GM19372 (cell line): ENCODE data around the gene DUSP16.
"Not testable (repeated sequence)": the region's sequence is repeated elsewhere in the genome, so short reads cannot be mapped to it uniquely, and the experiment has no call there.

Experiments used
- ATAC-seq: cut with Tn5 transposase; IDR thresholded peaks from one replicate; pipeline ENCODE4 v1.9.1; 2021; ENCODE audit warnings: mild to moderate bottlenecking, low read depth, moderate library complexity; ENCODE audit not compliant: unreplicated experiment

The DUSP16 gene

GRCh38 chr12:12502130-12502814, 60.4 kb downstream of the DUSP16 start:
- ATAC-seq: not testable (repeated sequence)

- ATAC-seq: no peak
These were observed 61.5 kb downstream of the DUSP16 start for GRCh38 chr12:12501121-12501520.

- ATAC-seq: no peak
These were observed 62.6 kb downstream of the DUSP16 start for GRCh38 chr12:12499909-12500604.

GRCh38 chr12:12498210-12498609, 64.5 kb downstream of the DUSP16 start:
- no peak for ATAC-seq

- ATAC-seq: no peak
These were observed 67.1 kb downstream of the DUSP16 start for GRCh38 chr12:12495536-12495935.

- ATAC-seq: no peak
These were observed 70.1 kb downstream of the DUSP16 start for GRCh38 chr12:12492547-12492946.

GRCh38 chr12:12491606-12492005, 71.1 kb downstream of the DUSP16 start:
- no peak for ATAC-seq

GRCh38 chr12:12488823-12489550, 73.7 kb downstream of the DUSP16 start:
- ATAC-seq: no peak

- no peak for ATAC-seq
These were observed 74.4 kb downstream of the DUSP16 start for GRCh38 chr12:12488296-12488695.

GRCh38 chr12:12487490-12487889, 75.2 kb downstream of the DUSP16 start:
- ATAC-seq: no peak

GRCh38 chr12:12486661-12487240, 75.9 kb downstream of the DUSP16 start:
- ATAC-seq: peak; percentile 87

- no peak for ATAC-seq
These were observed 79.2 kb downstream of the DUSP16 start for GRCh38 chr12:12483438-12483837.

- ATAC-seq: no peak
These were observed 79.7 kb downstream of the DUSP16 start for GRCh38 chr12:12482959-12483358.

- no peak for ATAC-seq
These were observed 80.4 kb downstream of the DUSP16 start for GRCh38 chr12:12482150-12482761.

GRCh38 chr12:12481631-12482030, 81.0 kb downstream of the DUSP16 start:
- no peak for ATAC-seq

- no peak for ATAC-seq
These were observed 82.6 kb downstream of the DUSP16 start for GRCh38 chr12:12480074-12480473.

GRCh38 chr12:12477532-12477890, 85.2 kb downstream of the DUSP16 start:
- no peak for ATAC-seq

- ATAC-seq: no peak
These were observed 85.7 kb downstream of the DUSP16 start for GRCh38 chr12:12476857-12477531.

GRCh38 chr12:12474931-12475795, 87.5 kb downstream of the DUSP16 start:
- peak; percentile 93 for ATAC-seq
